CD8-positive, alpha-beta memory T cell (primary cell): ENCODE data around the gene ARSB. TPM values are rescaled to one million over a fixed set of nuclear protein-coding genes. Genes with fewer than 3 reads are reported as not detected.
"Not testable (repeated sequence)": the region's sequence is repeated elsewhere in the genome, so short reads cannot be mapped to it uniquely, and the experiment has no call there.

Experiments used
- CTCF ChIA-PET: fragments of 350-600 bp; sonication (Branson Sonifier 250); formaldehyde crosslinking; loops from one replicate; lab custom pipeline; 2021; ENCODE audit warnings: antibody characterized with exemption; lab: Charles Lee
- POLR2A ChIA-PET: fragments of 350-600 bp; sonication (Branson Sonifier 250); formaldehyde crosslinking; loops from one replicate; lab custom pipeline; 2021; ENCODE audit warnings: antibody characterized with exemption; lab: Charles Lee
- DNase-seq, 5 donors: peaks; one replicate each; pipeline versions ENCODE4 v3.0.0 to v3.0.0-alpha.2; 2020 to 2022; ENCODE audit warnings: mixed read lengths in 1 of 5
- H3K27ac ChIP-seq: one replicate; pipeline ENCODE4 v1.7.0; 2013; ENCODE audit warnings: low read depth, mild to moderate bottlenecking, low read length, moderate library complexity
- H3K27me3 ChIP-seq: 2 replicates; pipeline ENCODE4 v1.7.0; 2013; ENCODE audit warnings: low read length, mild to moderate bottlenecking; ENCODE audit not compliant: insufficient read depth, poor library complexity, severe bottlenecking
- H3K36me3 ChIP-seq: 2 replicates; pipeline ENCODE4 v1.7.0; 2013; ENCODE audit warnings: mild to moderate bottlenecking, low read length, moderate library complexity; ENCODE audit not compliant: insufficient read depth
- H3K4me1 ChIP-seq: 2 replicates; pipeline ENCODE4 v1.7.0; 2013; ENCODE audit warnings: mild to moderate bottlenecking, low read length, moderate library complexity; ENCODE audit not compliant: insufficient read depth
- H3K4me3 ChIP-seq: 2 replicates; pipeline ENCODE4 v1.7.0; 2013; ENCODE audit warnings: mild to moderate bottlenecking, low read length
- H3K9me3 ChIP-seq: 2 replicates; pipeline ENCODE4 v1.7.0; 2013; ENCODE audit warnings: mild to moderate bottlenecking, low read length
- H3K27ac Mint-ChIP-seq, 8 donors: one replicate each; pipeline ENCODE4 v1.8.0; 2020 to 2021; ENCODE audit warnings: mixed read lengths in 8 of 8, mild to moderate bottlenecking in 6 of 8, inconsistent platforms in 3 of 8, moderate library complexity in 3 of 8
- H3K27me3 Mint-ChIP-seq, 2 donors: one replicate each; pipeline ENCODE4 v1.8.0; 2020 to 2021; ENCODE audit warnings: mixed read lengths in 2 of 2, mild to moderate bottlenecking in 1 of 2, moderate library complexity in 1 of 2
- H3K36me3 Mint-ChIP-seq, 3 donors: one replicate each; pipeline ENCODE4 v1.8.0; 2020 to 2021; ENCODE audit warnings: mixed read lengths in 3 of 3, inconsistent platforms in 1 of 3, mild to moderate bottlenecking in 1 of 3
- H3K4me1 Mint-ChIP-seq, 3 donors: one replicate each; pipeline ENCODE4 v1.8.0; 2020 to 2021; ENCODE audit warnings: mixed read lengths in 3 of 3, inconsistent platforms in 1 of 3, mild to moderate bottlenecking in 1 of 3
- H3K4me3 Mint-ChIP-seq, 7 donors: one replicate each; pipeline ENCODE4 v1.8.0; 2020 to 2021; ENCODE audit warnings: mixed read lengths in 7 of 7, mild to moderate bottlenecking in 6 of 7, moderate library complexity in 4 of 7, inconsistent platforms in 2 of 7
- H3K9me3 Mint-ChIP-seq, 5 donors: one replicate each; pipeline ENCODE4 v1.8.0; 2020 to 2022; ENCODE audit warnings: mixed read lengths in 5 of 5, mild to moderate bottlenecking in 3 of 5, moderate library complexity in 2 of 5, inconsistent platforms in 1 of 5
- polyA plus RNA-seq: library from polyadenylated mRNA; unstranded; fragments of 300-500 nt; fragmentation: Illumina TruSeq; gene quantifications from one replicate; pipeline ENCODE4 v1.2.3, GENCODE V29; 2021
- total RNA-seq, 2 experiments: library from RNA; stranded (reverse); gene quantifications; one replicate each; pipeline ENCODE4 v1.2.3, GENCODE V29; 2021

ARSB gene
- total and polyA plus RNA-seq, 3 experiments from 2014 or later, result 5.1 to 19.9 (median 19.6) TPM

DNA sequence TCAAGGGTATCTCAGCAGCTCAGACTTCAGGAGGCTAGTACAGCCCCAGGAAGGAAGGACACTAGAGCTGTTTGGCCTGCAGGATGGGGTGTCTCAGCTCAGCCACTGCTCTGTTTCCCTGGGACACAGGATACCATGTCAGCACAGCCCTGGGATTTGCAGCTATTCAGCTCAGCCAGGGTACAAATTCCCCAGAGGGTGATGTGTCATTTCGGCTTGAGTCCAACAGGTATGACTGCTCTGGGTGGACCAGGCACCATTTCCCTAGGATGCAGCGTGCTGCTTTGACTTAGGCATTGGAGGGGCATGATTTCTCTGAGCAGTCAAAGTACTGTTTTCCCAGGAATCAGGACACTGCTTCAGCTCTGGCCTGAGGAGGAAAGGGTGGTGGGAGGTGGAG is 130.1 kb downstream of the ARSB start:
- H3K27ac ChIP-seq, result no peak overlapping the region
- no peaks in the 10 kb centered on the region for H3K27me3 ChIP-seq
- H3K4me1 ChIP-seq, result no peaks in the 10 kb centered on the region
- CTCF ChIA-PET, result no interaction called here
- Mint-ChIP-seq H3K4me3 (no peak overlapping the region), H3K36me3 (peaks cover 12 to 32% (median 12%) of the 10 kb centered on the region in 3 donors), H3K4me1 (no peaks in the 10 kb centered on the region), H3K27me3 (peaks cover 0 to 1% of the 10 kb centered on the region in 2 donors), H3K9me3 (peaks cover 0 to 23% (median 7%) of the 10 kb centered on the region in 5 donors), H3K27ac (no peak overlapping the region)
- no peak overlapping the region for H3K4me3 ChIP-seq
- no peaks in the 10 kb centered on the region for H3K36me3 ChIP-seq
- POLR2A ChIA-PET, result no interaction called here
- DNase-seq, result no peak
- no peaks in the 10 kb centered on the region for H3K9me3 ChIP-seq

DNA sequence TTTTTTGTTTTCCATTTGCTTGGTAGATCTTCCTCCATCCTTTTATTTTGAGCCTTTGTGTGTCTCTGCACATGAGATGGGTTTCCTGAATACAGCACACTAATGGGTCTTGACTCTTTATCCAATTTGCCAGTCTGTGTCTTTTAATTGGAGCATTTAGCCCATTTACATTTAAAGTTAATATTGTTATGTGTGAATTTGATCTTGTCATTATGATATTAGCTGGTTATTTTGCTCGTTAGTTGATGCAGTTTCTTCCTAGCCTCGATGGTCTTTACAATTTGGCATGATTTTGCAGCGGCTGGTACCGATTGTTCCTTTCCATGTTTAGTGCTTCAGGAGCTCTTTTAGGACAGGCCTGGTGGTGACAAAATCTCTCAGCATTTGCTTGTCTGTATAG is 133.2 kb downstream of the ARSB start:
- H3K4me3 ChIP-seq, H3K36me3 ChIP-seq, H3K27me3 Mint-ChIP-seq, H3K4me1 Mint-ChIP-seq, H3K9me3 ChIP-seq, CTCF ChIA-PET, H3K4me3 Mint-ChIP-seq, H3K27me3 ChIP-seq, H3K4me1 ChIP-seq, POLR2A ChIA-PET, H3K27ac Mint-ChIP-seq, H3K27ac ChIP-seq, DNase-seq: not testable (repeated sequence)
- Mint-ChIP-seq H3K9me3 (peaks cover 0 to 26% (median 9%) of the 10 kb centered on the region in 5 donors), H3K36me3 (peaks cover 4 to 14% (median 5%) of the 10 kb centered on the region in 3 donors)

GRCh38 chr5:78845470-78845869 is 139.6 kb downstream of the ARSB start:
- peaks cover 0 to 12% (median 6%) of the 10 kb centered on the region in 5 donors for H3K9me3 Mint-ChIP-seq
- CTCF ChIA-PET, result no interaction called here
- no peaks in the 10 kb centered on the region for H3K4me1 ChIP-seq

GRCh38 chr5:78843436-78843835 is 141.7 kb downstream of the ARSB start:
- Mint-ChIP-seq H3K27ac (no peak overlapping the region), H3K4me3 (no peak overlapping the region), H3K36me3 (peaks cover 2 to 8% (median 8%) of the 10 kb centered on the region in 3 donors), H3K4me1 (no peaks in the 10 kb centered on the region), H3K27me3 (no peaks in the 10 kb centered on the region), H3K9me3 (peaks cover 0 to 9% (median 5%) of the 10 kb centered on the region in 5 donors)
- DNase-seq, result no peak
- no peaks in the 10 kb centered on the region for H3K36me3 ChIP-seq
- no peak overlapping the region for H3K4me3 ChIP-seq
- no peaks in the 10 kb centered on the region for H3K27me3 ChIP-seq
- ChIA-PET CTCF (no interaction called here), POLR2A (no interaction called here)
- H3K9me3 ChIP-seq, result no peaks in the 10 kb centered on the region
- no peak overlapping the region for H3K27ac ChIP-seq
- H3K4me1 ChIP-seq, result no peaks in the 10 kb centered on the region

More at GRCh38 chr5:78845470-78845869, 139.6 kb downstream of the ARSB start:
- DNase-seq, result no peak
- no peaks in the 10 kb centered on the region for H3K27me3 ChIP-seq
- H3K4me3 Mint-ChIP-seq, result no peak overlapping the region
- H3K4me1 Mint-ChIP-seq, result no peaks in the 10 kb centered on the region
- no peak overlapping the region for H3K27ac ChIP-seq
- H3K9me3 ChIP-seq, result no peaks in the 10 kb centered on the region
- H3K27me3 Mint-ChIP-seq, result no peaks in the 10 kb centered on the region
- H3K36me3 Mint-ChIP-seq, result peaks cover 0 to 8% (median 2%) of the 10 kb centered on the region in 3 donors
- H3K36me3 ChIP-seq, result no peaks in the 10 kb centered on the region
- no peak overlapping the region for H3K27ac Mint-ChIP-seq
- POLR2A ChIA-PET, result no interaction called here
- H3K4me3 ChIP-seq, result no peak overlapping the region

- Mint-ChIP-seq H3K36me3 (peaks cover 7 to 17% (median 9%) of the 10 kb centered on the region in 3 donors), H3K27me3 (no peaks in the 10 kb centered on the region), H3K9me3 (peaks cover 0 to 6% (median 0%) of the 10 kb centered on the region in 5 donors), H3K4me3 (no peak overlapping the region), H3K27ac (no peak overlapping the region), H3K4me1 (no peaks in the 10 kb centered on the region)
- Histone ChIP-seq H3K4me3 (no peak overlapping the region), H3K4me1 (no peaks in the 10 kb centered on the region), H3K9me3 (no peaks in the 10 kb centered on the region), H3K36me3 (no peaks in the 10 kb centered on the region), H3K27ac (no peak overlapping the region), H3K27me3 (no peaks in the 10 kb centered on the region)
- ChIA-PET POLR2A (no interaction called here), CTCF (no interaction called here)
- no peak for DNase-seq
Measured at GRCh38 chr5:78841767-78842166, 143.3 kb downstream of the ARSB start.

- Mint-ChIP-seq H3K27ac (no peak overlapping the region), H3K27me3 (no peaks in the 10 kb centered on the region), H3K36me3 (peaks cover 3 to 32% (median 12%) of the 10 kb centered on the region in 3 donors), H3K4me1 (no peaks in the 10 kb centered on the region), H3K9me3 (no peaks in the 10 kb centered on the region), H3K4me3 (no peak overlapping the region)
- no peak for DNase-seq
- Histone ChIP-seq H3K4me1 (no peaks in the 10 kb centered on the region), H3K4me3 (no peak overlapping the region), H3K27me3 (no peaks in the 10 kb centered on the region), H3K9me3 (no peaks in the 10 kb centered on the region), H3K27ac (no peak overlapping the region), H3K36me3 (no peaks in the 10 kb centered on the region)
- POLR2A ChIA-PET, result no interaction called here
- CTCF ChIA-PET, result no interaction called here
Measured at GRCh38 chr5:78838753-78839152, 146.4 kb downstream of the ARSB start.

- H3K9me3 ChIP-seq, result no peaks in the 10 kb centered on the region
- H3K27ac ChIP-seq, result no peak overlapping the region
- H3K4me1 ChIP-seq, result no peaks in the 10 kb centered on the region
- H3K27me3 ChIP-seq, result no peaks in the 10 kb centered on the region
- no peaks in the 10 kb centered on the region for H3K36me3 ChIP-seq
- Mint-ChIP-seq H3K9me3 (no peaks in the 10 kb centered on the region), H3K27me3 (no peaks in the 10 kb centered on the region), H3K36me3 (peaks cover 3 to 32% (median 12%) of the 10 kb centered on the region in 3 donors), H3K4me1 (no peaks in the 10 kb centered on the region), H3K4me3 (no peak overlapping the region), H3K27ac (no peak overlapping the region)
- no peak for DNase-seq
- CTCF ChIA-PET, result no interaction called here
- no peak overlapping the region for H3K4me3 ChIP-seq
- POLR2A ChIA-PET, result no interaction called here
Measured at GRCh38 chr5:78837836-78838235, 147.3 kb downstream of the ARSB start.

DNA sequence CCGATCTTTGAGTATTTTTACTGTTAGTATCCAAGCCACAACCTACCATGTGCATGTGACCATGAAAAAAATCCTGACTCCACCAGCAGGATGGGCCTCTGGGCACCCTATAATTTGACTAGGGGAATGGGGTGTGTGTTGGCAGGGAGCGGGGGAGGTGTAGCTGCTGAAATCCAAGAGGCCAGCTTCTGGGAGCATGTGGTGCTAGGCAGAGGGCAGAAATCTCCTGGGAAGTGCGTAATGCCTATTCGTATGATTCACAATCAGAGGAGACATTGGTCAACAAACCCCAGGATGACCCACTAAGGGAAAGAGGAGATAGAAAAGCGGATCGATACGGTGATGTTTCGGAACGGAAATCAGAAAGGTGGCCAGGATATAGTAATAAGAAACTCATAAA is 149.9 kb downstream of the ARSB start:
- no peak for DNase-seq
- Histone ChIP-seq H3K9me3 (no peaks in the 10 kb centered on the region), H3K27me3 (no peaks in the 10 kb centered on the region), H3K4me1 (no peaks in the 10 kb centered on the region), H3K36me3 (no peaks in the 10 kb centered on the region), H3K4me3 (no peak overlapping the region), H3K27ac (no peak overlapping the region)
- ChIA-PET CTCF (no interaction called here), POLR2A (no interaction called here)
- Mint-ChIP-seq H3K27ac (peak overlapping the region in 1 of 8 donors; percentile 14), H3K27me3 (no peaks in the 10 kb centered on the region), H3K9me3 (no peaks in the 10 kb centered on the region), H3K36me3 (peaks cover 11 to 32% (median 12%) of the 10 kb centered on the region in 3 donors), H3K4me3 (no peak overlapping the region), H3K4me1 (no peaks in the 10 kb centered on the region)
